ENCODE data around the gene TAF6. TPM values are rescaled to one million over a fixed set of nuclear protein-coding genes. Genes with fewer than 3 reads are reported as not detected.

The TAF6 gene
- total and polyA plus RNA-seq, 9 of the 15 experiments (the other 6 are each of a cell fraction or from before 2014, with no cell fraction given) = 0.78 to 78.7 (median 21.3) TPM

- TF ChIP-seq ZNF347 (CRISPR knock-in tag; IDR thresholded peaks at IDR 0.05; ENCODE audit: low read depth) = no peak
- TF ChIP-seq MAFF (IDR thresholded peaks at IDR 0.05; ENCODE audit: low read length) = no peak
These were observed 31.0 kb downstream of the TAF6 start (continued) for GRCh38 chr7:100088095-100088620.

GRCh38 chr7:100087055-100087750, 32.0 kb downstream of the TAF6 start:
- POLR2A ChIA-PET = interaction anchor here (7.9 kb wide), 1 partner anchor 14 kb away, joined by 115 read pairs; the partner anchor contains the start of genes AP4M1 and MCM7
- peaks cover 24% of the 10 kb centered on the region for H3K36me3 ChIP-seq (ENCODE audit: control insufficient read depth, insufficient read depth, low read length)
- ATAC-seq = no peak
- H2AFZ ChIP-seq (ENCODE audit: low read depth, low read length) = peak overlapping the region; percentile 53
- TF ChIP-seq DMBX1 (CRISPR knock-in tag; IDR thresholded peaks at IDR 0.05; ENCODE audit: borderline replicate concordance) = peak; percentile 20; the same call in 1 of the 2 replicates
- peak; percentile 21; the same call in 1 of the 2 replicates for TF ChIP-seq ATF3 (IDR thresholded peaks at IDR 0.05)
- TF ChIP-seq ATF3 (CRISPR knock-in tag; conservative IDR thresholded peaks at IDR 0.05) = no peak
- TF ChIP-seq DPF2 (IDR thresholded peaks at IDR 0.05) = peak; percentile 49; the same call in 1 of the 2 replicates
- no peak for TF ChIP-seq NFXL1 (CRISPR knock-in tag; IDR thresholded peaks at IDR 0.05)
- TF ChIP-seq ZSCAN29 (IDR thresholded peaks at IDR 0.05) = no peak
- TF ChIP-seq BCOR (IDR thresholded peaks at IDR 0.05) = peak; percentile 52
- peak; percentile 29; the same call in 1 of the 2 replicates for TF ChIP-seq SMARCE1 (IDR thresholded peaks at IDR 0.05)
- peaks cover 19% of the 10 kb centered on the region for H3K79me2 ChIP-seq (ENCODE audit: control insufficient read depth, insufficient read depth, low read length)
- in situ Hi-C loops (cut with MboI) (no loop called here), intact Hi-C loops (cut with micrococcal nuclease) (no loop called here)
- FAIRE-seq = no peak
- no peaks in the 10 kb centered on the region for H3K9me3 ChIP-seq (replicated peaks; ENCODE audit: control insufficient read depth, insufficient read depth, low read depth, low read length)
- no TSS peak for BruUV-seq (replicated peaks)
- H3K9ac ChIP-seq (ENCODE audit: insufficient read depth in 1 of 2, low read depth in 2 of 2, low read length in 2 of 2) = no peak overlapping the region
- no peaks in the 10 kb centered on the region for H3K9me1 ChIP-seq (ENCODE audit: control insufficient read depth, insufficient read depth, low read length)
- no peak overlapping the region for H3K4me2 ChIP-seq (ENCODE audit: insufficient read depth, low read length)
- 77% methylated on average over 10 of the region's 10 CpGs for WGBS (ENCODE audit: insufficient coverage, low coverage, missing lambda C conversion rate)
- DNase-seq (ENCODE audit: extremely low read depth in 1 of 4, low spot score in 3 of 4) = no peak
- H3K27ac ChIP-seq (ENCODE audit: extremely low read depth, low read depth, low read length) = no peak overlapping the region; the same call in 2 of the 3 replicates
- peaks cover 31 to 32% of the 10 kb centered on the region in 2 experiments for H3K4me1 ChIP-seq (replicated peaks in 1 of 2; ENCODE audit: control insufficient read depth in 2 of 2, insufficient read depth in 2 of 2, low read length in 2 of 2)
- CTCF ChIA-PET (ENCODE audit: low intra/inter-chr PET ratio) = no interaction called here
- H3K4me3 ChIP-seq = no peak overlapping the region
- peaks cover 10% of the 10 kb centered on the region; the same call in 1 of the 2 replicates for H4K20me1 ChIP-seq (replicated peaks; ENCODE audit: control insufficient read depth, insufficient read depth, low read length)
- no peaks in the 10 kb centered on the region for H3K27me3 ChIP-seq (ENCODE audit: control insufficient read depth in 2 of 2, insufficient read depth in 2 of 2, low read length in 2 of 2)

Measured in K562 (cell line).